Endothelial cell of umbilical vein (primary cell): ENCODE results near the gene PINK1.

ENCODE experiments used
- EZH2 ChIP-seq: IDR thresholded peaks from 2 replicates; pipeline ENCODE4 v1.6.1; 2012; ENCODE audit warnings: borderline replicate concordance, low read depth, mild to moderate bottlenecking, moderate library complexity, low read length, inconsistent platforms; ENCODE audit not compliant: severe bottlenecking
- FOS ChIP-seq: IDR thresholded peaks from 2 replicates; pipeline ENCODE4 v1.6.1; 2011; ENCODE audit warnings: mild to moderate bottlenecking, low read length, moderate library complexity, borderline replicate concordance; ENCODE audit not compliant: insufficient read depth
- JUN ChIP-seq: IDR thresholded peaks from 2 replicates; pipeline ENCODE4 v1.6.1; 2011; ENCODE audit warnings: borderline replicate concordance, low read depth; ENCODE audit not compliant: insufficient read length, insufficient read depth
- MYC ChIP-seq: IDR thresholded peaks from one replicate; pipeline ENCODE4 v1.6.1; 2011; ENCODE audit warnings: mild to moderate bottlenecking, low read depth, low read length
- POLR2A ChIP-seq: IDR thresholded peaks from 2 replicates; pipeline ENCODE4 v1.6.1; 2012; ENCODE audit warnings: low read depth, mild to moderate bottlenecking, control low read depth, low read length
- POLR2AphosphoS5 ChIP-seq: IDR thresholded peaks from 2 replicates; pipeline ENCODE4 v1.6.1; 2012; ENCODE audit warnings: low read depth, mild to moderate bottlenecking, control low read depth, low read length, moderate library complexity; ENCODE audit not compliant: insufficient read depth
- TF ChIP-seq, protein P1 (sequence below), 2 donors: IDR thresholded peaks; 1 replicate in 1 of 2; 2 replicates in 1 of 2; pipeline ENCODE4 v1.5.1; 2011; ENCODE audit warnings: low read length in 2 of 2, mild to moderate bottlenecking in 2 of 2, moderate library complexity in 2 of 2, control low read depth in 1 of 2, inconsistent platforms in 1 of 2, low read depth in 1 of 2; ENCODE audit not compliant: insufficient read depth in 1 of 2; ENCODE audit errors: extremely low read depth in 1 of 2
- TF ChIP-seq, protein P2 (sequence below): IDR thresholded peaks from 2 replicates; pipeline ENCODE4 v1.6.1; 2011; ENCODE audit not compliant: insufficient read depth, insufficient read length

DNA sequence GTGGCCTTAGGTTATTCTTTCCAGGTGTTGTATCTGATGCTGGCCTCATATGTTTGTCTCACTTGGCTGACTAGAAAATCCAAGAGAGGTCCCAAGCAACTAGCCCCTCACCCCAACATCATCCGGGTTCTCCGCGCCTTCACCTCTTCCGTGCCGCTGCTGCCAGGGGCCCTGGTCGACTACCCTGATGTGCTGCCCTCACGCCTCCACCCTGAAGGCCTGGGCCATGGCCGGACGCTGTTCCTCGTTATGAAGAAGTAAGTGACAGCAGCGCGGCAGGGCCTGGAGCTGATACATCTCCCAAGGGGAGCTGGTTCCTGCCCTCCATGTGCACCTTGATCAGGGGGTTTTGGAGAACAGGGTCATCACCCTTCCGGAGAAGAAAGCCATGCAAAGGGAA, 11.2 kb downstream of the PINK1 start:
- TF ChIP-seq, protein P1, sequence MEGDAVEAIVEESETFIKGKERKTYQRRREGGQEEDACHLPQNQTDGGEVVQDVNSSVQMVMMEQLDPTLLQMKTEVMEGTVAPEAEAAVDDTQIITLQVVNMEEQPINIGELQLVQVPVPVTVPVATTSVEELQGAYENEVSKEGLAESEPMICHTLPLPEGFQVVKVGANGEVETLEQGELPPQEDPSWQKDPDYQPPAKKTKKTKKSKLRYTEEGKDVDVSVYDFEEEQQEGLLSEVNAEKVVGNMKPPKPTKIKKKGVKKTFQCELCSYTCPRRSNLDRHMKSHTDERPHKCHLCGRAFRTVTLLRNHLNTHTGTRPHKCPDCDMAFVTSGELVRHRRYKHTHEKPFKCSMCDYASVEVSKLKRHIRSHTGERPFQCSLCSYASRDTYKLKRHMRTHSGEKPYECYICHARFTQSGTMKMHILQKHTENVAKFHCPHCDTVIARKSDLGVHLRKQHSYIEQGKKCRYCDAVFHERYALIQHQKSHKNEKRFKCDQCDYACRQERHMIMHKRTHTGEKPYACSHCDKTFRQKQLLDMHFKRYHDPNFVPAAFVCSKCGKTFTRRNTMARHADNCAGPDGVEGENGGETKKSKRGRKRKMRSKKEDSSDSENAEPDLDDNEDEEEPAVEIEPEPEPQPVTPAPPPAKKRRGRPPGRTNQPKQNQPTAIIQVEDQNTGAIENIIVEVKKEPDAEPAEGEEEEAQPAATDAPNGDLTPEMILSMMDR (IDR thresholded peaks at IDR 0.05; ENCODE audit: extremely low read depth in 1 of 2, insufficient read depth in 1 of 2, low read depth in 1 of 2, low read length in 2 of 2): no peak
- no peak for TF ChIP-seq POLR2AphosphoS5
- TF ChIP-seq POLR2A: no peak
- no peak for TF ChIP-seq EZH2
- TF ChIP-seq, protein P2, sequence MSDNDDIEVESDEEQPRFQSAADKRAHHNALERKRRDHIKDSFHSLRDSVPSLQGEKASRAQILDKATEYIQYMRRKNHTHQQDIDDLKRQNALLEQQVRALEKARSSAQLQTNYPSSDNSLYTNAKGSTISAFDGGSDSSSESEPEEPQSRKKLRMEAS: no peak
- TF ChIP-seq FOS: no peak
- TF ChIP-seq JUN: no peak
- no peak for TF ChIP-seq MYC
